MCF 10A (cell line): ENCODE measurements around the gene KCMF1. TPM values are rescaled to one million over a fixed set of nuclear protein-coding genes. Genes with fewer than 3 reads are reported as not detected.

Experiments
- BruUV-seq: library from RNA; stranded (reverse); fragments of 400-500 nt; replicated peaks from 2 replicates; lab custom pipeline; 2021; lab: Mats Ljungman, UMichigan
- CTCF ChIA-PET: fragments of 300-600 bp; sonication (Branson Sonifier 250); formaldehyde crosslinking; extraction: SDS; loops from one replicate; lab custom pipeline; 2021; ENCODE audit warnings: antibody characterized with exemption, inconsistent platforms; lab: Yijun Ruan, JAX
- POLR2A ChIA-PET: fragments of 300-600, 350-650 bp; sonication (Branson Sonifier 250); formaldehyde crosslinking; extraction: SDS; loops from one replicate; lab custom pipeline; 2020; ENCODE audit warnings: antibody characterized with exemption, inconsistent platforms; lab: Yijun Ruan, JAX
- DNase-seq: peaks from one replicate; pipeline ENCODE4 v3.0.0-alpha.2; 2018; ENCODE audit not compliant: unreplicated experiment
- H3K27ac Mint-ChIP-seq: one replicate; pipeline ENCODE4 v1.8.0; 2022; ENCODE audit warnings: mild to moderate bottlenecking, low read depth, mixed read lengths; ENCODE audit not compliant: unreplicated experiment
- H3K27me3 Mint-ChIP-seq: one replicate; pipeline ENCODE4 v1.8.0; 2022; ENCODE audit warnings: mixed read lengths; ENCODE audit not compliant: insufficient read depth, unreplicated experiment
- H3K36me3 Mint-ChIP-seq: one replicate; pipeline ENCODE4 v1.8.0; 2022; ENCODE audit warnings: mild to moderate bottlenecking, moderate library complexity, mixed read lengths; ENCODE audit not compliant: insufficient read depth, unreplicated experiment
- H3K4me1 Mint-ChIP-seq: one replicate; pipeline ENCODE4 v1.8.0; 2022; ENCODE audit warnings: mixed read lengths; ENCODE audit not compliant: insufficient read depth, unreplicated experiment
- H3K4me3 Mint-ChIP-seq: one replicate; pipeline ENCODE4 v1.8.0; 2022; ENCODE audit warnings: mild to moderate bottlenecking, moderate library complexity, mixed read lengths; ENCODE audit not compliant: unreplicated experiment
- H3K9me3 Mint-ChIP-seq: one replicate; pipeline ENCODE4 v1.8.0; 2022; ENCODE audit warnings: mixed read lengths; ENCODE audit not compliant: unreplicated experiment
- CTCF ChIP-seq: fragments of 200-600 bp; IDR thresholded peaks from one replicate; pipeline ENCODE4 v1.8.0; 2022; ENCODE audit warnings: antibody characterized with exemption, mild to moderate bottlenecking; ENCODE audit not compliant: unreplicated experiment
- intact Hi-C: fragments of 100-400 bp; cut with micrococcal nuclease; formaldehyde crosslinking; loops from 2 replicates; pipeline ENCODE4 v1.14.1; 2022
- total RNA-seq: library from RNA; stranded (reverse); gene quantifications from 2 replicates; pipeline ENCODE4 v1.2.3, GENCODE V29; 2022

Gene KCMF1
- total RNA-seq, 1 experiment from 2014 or later: 170 TPM

- ChIA-PET POLR2A (interaction anchor here (0.6 to 1.1 kb wide), 3 partner anchors 9 to 294 kb away, joined by 3 read pairs; partner anchors contain the start of gene TGOLN2), CTCF (interaction anchor here (1.3 to 2.1 kb wide), 3 partner anchors 17 to 266 kb away, joined by 6 to 8 read pairs (median 6); no protein-coding TSS in a partner anchor)
- BruUV-seq: no TSS peak
Measured at GRCh38 chr2:85034158-85034557, 63.2 kb downstream of the KCMF1 start.

GRCh38 chr2:85037622-85038021 is 66.7 kb downstream of the KCMF1 start:
- Mint-ChIP-seq H3K36me3 (peaks cover 78% of the 10 kb centered on the region), H3K4me1 (peaks cover 6% of the 10 kb centered on the region), H3K27me3 (no peaks in the 10 kb centered on the region), H3K9me3 (no peaks in the 10 kb centered on the region), H3K27ac (no peak overlapping the region), H3K4me3 (no peak overlapping the region)
- BruUV-seq: no TSS peak
- DNase-seq: no peak
- no peak for TF ChIP-seq CTCF
- CTCF ChIA-PET: no interaction called here
- POLR2A ChIA-PET: interaction anchor here (0.5 to 1.9 kb wide), 2 partner anchors 7 to 108 kb away, joined by 4 to 8 read pairs; no protein-coding TSS in a partner anchor
- intact Hi-C loops: no loop called here

More at GRCh38 chr2:85034158-85034557, 63.2 kb downstream of the KCMF1 start:
- no peaks in the 10 kb centered on the region for H3K9me3 Mint-ChIP-seq
- no peaks in the 10 kb centered on the region for H3K4me1 Mint-ChIP-seq
- no peaks in the 10 kb centered on the region for H3K27me3 Mint-ChIP-seq
- intact Hi-C loops: no loop called here
- TF ChIP-seq CTCF: no peak
- no peak overlapping the region for H3K4me3 Mint-ChIP-seq
- H3K36me3 Mint-ChIP-seq: peaks cover 78% of the 10 kb centered on the region
- no peak for DNase-seq
- H3K27ac Mint-ChIP-seq: no peak overlapping the region

GRCh38 chr2:85042330-85042729 is 71.4 kb downstream of the KCMF1 start:
- H3K27me3 Mint-ChIP-seq: no peaks in the 10 kb centered on the region
- no TSS peak for BruUV-seq
- intact Hi-C loops: no loop called here
- H3K27ac Mint-ChIP-seq: peak overlapping the region; percentile 29
- TF ChIP-seq CTCF: no peak
- no peaks in the 10 kb centered on the region for H3K9me3 Mint-ChIP-seq
- ChIA-PET POLR2A (interaction anchor here (0.8 kb wide), 1 partner anchor 68 kb away, joined by 3 read pairs; no protein-coding TSS in a partner anchor), CTCF (interaction anchor here (3.0 kb wide), 1 partner anchor 259 kb away, joined by 9 read pairs; no protein-coding TSS in a partner anchor)
- DNase-seq: no peak
- no peak overlapping the region for H3K4me3 Mint-ChIP-seq
- peaks cover 76% of the 10 kb centered on the region for H3K36me3 Mint-ChIP-seq
- peaks cover 12% of the 10 kb centered on the region for H3K4me1 Mint-ChIP-seq

- Mint-ChIP-seq H3K27me3 (no peaks in the 10 kb centered on the region), H3K9me3 (no peaks in the 10 kb centered on the region), H3K4me3 (no peak overlapping the region), H3K27ac (no peak overlapping the region), H3K4me1 (peaks cover 11% of the 10 kb centered on the region), H3K36me3 (peaks cover 83% of the 10 kb centered on the region)
- CTCF ChIA-PET: interaction anchor here (1.0 to 1.4 kb wide), 3 partner anchors 18 to 250 kb away, joined by 3 to 7 read pairs (median 4); no protein-coding TSS in a partner anchor
- POLR2A ChIA-PET: no interaction called here
- intact Hi-C loops: no loop called here
- no peak for TF ChIP-seq CTCF
- DNase-seq: no peak
- BruUV-seq: no TSS peak
Measured at GRCh38 chr2:85048534-85048933, 77.6 kb downstream of the KCMF1 start.
